Kidney (tissue), 14 donors: Measurements from ENCODE around the gene PIP5K1B. TPM values are rescaled to one million over a fixed set of nuclear protein-coding genes. Genes with fewer than 3 reads are reported as not detected.

ENCODE experiments used
- DNase-seq, 5 donors: peaks; one replicate each; pipeline ENCODE4 v3.0.0-alpha.2; 2013 to 2020
- FAIRE-seq: peaks from 2 replicates; lab custom pipeline; 2012; peaks lifted over from hg19 to GRCh38; lab: Jason Lieb, UNC
- H3K27ac ChIP-seq, 2 donors: one replicate each; pipeline ENCODE4 v1.7.0; 2013; ENCODE audit warnings: low read depth in 2 of 2, low read length in 2 of 2, inconsistent platforms in 1 of 2
- H3K27me3 ChIP-seq: one replicate; pipeline ENCODE4 v1.7.1; 2013; ENCODE audit warnings: low read length, inconsistent platforms; ENCODE audit not compliant: control insufficient read depth, insufficient read depth
- H3K36me3 ChIP-seq, 3 donors: one replicate each; pipeline versions ENCODE4 v1.7.0 to v1.7.1; 2013; ENCODE audit warnings: low read length in 3 of 3, control low read depth in 1 of 3, inconsistent platforms in 1 of 3; ENCODE audit not compliant: insufficient read depth in 3 of 3, control insufficient read depth in 2 of 3
- H3K4me1 ChIP-seq, 3 donors: one replicate each; pipeline versions ENCODE4 v1.7.0 to v1.7.1; 2013; ENCODE audit warnings: low read length in 3 of 3, inconsistent platforms in 1 of 3, low read depth in 1 of 3; ENCODE audit not compliant: control insufficient read depth in 2 of 3, insufficient read depth in 2 of 3
- H3K4me3 ChIP-seq, 3 donors: one replicate each; pipeline versions ENCODE4 v1.7.0 to v1.8.1; 2013; ENCODE audit warnings: low read length in 3 of 3, control low read depth in 1 of 3, inconsistent platforms in 1 of 3
- H3K9ac ChIP-seq, 3 donors: one replicate each; pipeline versions ENCODE4 v1.7.0 to v1.7.1; 2013; ENCODE audit warnings: low read length in 3 of 3, control low read depth in 1 of 3, inconsistent platforms in 1 of 3
- H3K9me3 ChIP-seq, 3 donors: one replicate each; pipeline versions ENCODE4 v1.7.0 to v1.7.1; 2013; ENCODE audit warnings: low read length in 3 of 3, control low read depth in 1 of 3, inconsistent platforms in 1 of 3; ENCODE audit not compliant: control insufficient read depth in 2 of 3, insufficient read depth in 1 of 3
- intact Hi-C: fragments of 100-400 bp; cut with DNase I; formaldehyde crosslinking; loops from one replicate; pipeline ENCODE4 v1.11.1; 2022
- polyA plus RNA-seq: library from polyadenylated mRNA; stranded (reverse); fragments of 350-450 nt; fragmentation: Illumina TruSeq; extraction: RNeasy Lipid Tissue Mini Kit (QIAGEN cat#74804); gene quantifications from one replicate; pipeline ENCODE4 v1.2.3, GENCODE V29; 2014; ENCODE audit warnings: low read depth, low replicate concordance; ENCODE audit not compliant: insufficient read depth
- total RNA-seq: library from RNA; stranded (reverse); fragmentation: NEBNext Ultra II Directional; extraction: Animal tissue kit (Norgen Biotek cat#: 25700); gene quantifications from one replicate; pipeline ENCODE4 v1.2.1, GENCODE V29; 2021
- TF ChIP-seq, protein P1 (sequence below): IDR thresholded peaks from 3 replicates; pipeline ENCODE4 v1.5.1; 2012; ENCODE audit warnings: mild to moderate bottlenecking, moderate library complexity, borderline replicate concordance; ENCODE audit not compliant: insufficient read depth; ENCODE audit errors: extremely low read depth
- donor health status: control.
- donor health status: control.
- donor health status: control.
- donor health status: control.
- donor health status: control.
- donor health status: DM: yes; HTN: yes; CAD: no.
- donor health status: Normal renal cell carcinoma (clear cell type).

The PIP5K1B gene
- total and polyA plus RNA-seq, 2 donors from 2014 or later: 9.4 to 10.1 TPM

DNA sequence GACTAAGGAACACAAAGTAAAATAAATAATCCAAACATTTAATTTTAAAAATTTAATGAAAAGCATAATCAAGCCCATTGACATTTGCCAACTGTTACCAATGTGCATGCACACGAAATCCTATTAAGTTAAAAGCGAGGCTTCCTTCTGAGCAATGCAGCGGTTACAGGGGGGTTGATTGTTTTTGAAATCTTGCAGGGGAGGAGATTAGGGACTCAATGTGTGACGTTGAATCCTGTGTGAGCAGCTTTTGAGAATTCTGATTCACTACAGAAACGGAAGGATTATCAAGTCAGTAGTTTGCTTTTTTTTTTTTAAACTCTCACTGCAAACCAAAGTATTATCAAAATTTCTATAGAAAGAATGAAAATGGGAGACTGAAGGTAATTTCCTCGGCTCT, 199.4 kb downstream of the PIP5K1B start:
- TF ChIP-seq, protein P1, sequence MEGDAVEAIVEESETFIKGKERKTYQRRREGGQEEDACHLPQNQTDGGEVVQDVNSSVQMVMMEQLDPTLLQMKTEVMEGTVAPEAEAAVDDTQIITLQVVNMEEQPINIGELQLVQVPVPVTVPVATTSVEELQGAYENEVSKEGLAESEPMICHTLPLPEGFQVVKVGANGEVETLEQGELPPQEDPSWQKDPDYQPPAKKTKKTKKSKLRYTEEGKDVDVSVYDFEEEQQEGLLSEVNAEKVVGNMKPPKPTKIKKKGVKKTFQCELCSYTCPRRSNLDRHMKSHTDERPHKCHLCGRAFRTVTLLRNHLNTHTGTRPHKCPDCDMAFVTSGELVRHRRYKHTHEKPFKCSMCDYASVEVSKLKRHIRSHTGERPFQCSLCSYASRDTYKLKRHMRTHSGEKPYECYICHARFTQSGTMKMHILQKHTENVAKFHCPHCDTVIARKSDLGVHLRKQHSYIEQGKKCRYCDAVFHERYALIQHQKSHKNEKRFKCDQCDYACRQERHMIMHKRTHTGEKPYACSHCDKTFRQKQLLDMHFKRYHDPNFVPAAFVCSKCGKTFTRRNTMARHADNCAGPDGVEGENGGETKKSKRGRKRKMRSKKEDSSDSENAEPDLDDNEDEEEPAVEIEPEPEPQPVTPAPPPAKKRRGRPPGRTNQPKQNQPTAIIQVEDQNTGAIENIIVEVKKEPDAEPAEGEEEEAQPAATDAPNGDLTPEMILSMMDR: no peak
- FAIRE-seq (no peak), DNase-seq (no peak)
- Histone ChIP-seq H3K27ac (no peak overlapping the region), H3K9me3 (no peaks in the 10 kb centered on the region), H3K4me3 (no peak overlapping the region), H3K27me3 (no peaks in the 10 kb centered on the region), H3K36me3 (no peaks in the 10 kb centered on the region), H3K4me1 (no peaks in the 10 kb centered on the region), H3K9ac (no peak overlapping the region)
- intact Hi-C loops: no loop called here

DNA sequence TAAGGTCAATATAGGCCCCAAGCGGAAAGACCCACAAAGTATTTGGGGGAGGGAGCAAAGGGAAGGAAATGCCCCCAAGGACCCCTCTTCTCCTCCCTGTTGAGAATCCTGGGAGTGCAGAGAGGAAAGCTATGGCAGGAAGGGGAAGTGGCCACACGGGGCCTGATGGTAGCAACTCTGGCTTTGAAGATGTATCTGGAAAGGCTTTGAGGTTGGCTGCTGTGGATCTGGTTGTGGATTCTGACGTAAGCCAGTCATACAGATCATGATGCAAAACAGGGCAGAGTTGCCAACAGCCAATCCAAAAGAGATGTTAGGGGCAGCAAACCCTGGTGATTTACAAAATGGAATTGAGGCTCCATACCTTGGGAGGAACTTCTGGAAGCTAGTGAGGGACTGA, 200.1 kb downstream of the PIP5K1B start:
- DNase-seq: no peak
- TF ChIP-seq, protein P1: no peak
- H3K9me3 ChIP-seq: no peaks in the 10 kb centered on the region

DNA sequence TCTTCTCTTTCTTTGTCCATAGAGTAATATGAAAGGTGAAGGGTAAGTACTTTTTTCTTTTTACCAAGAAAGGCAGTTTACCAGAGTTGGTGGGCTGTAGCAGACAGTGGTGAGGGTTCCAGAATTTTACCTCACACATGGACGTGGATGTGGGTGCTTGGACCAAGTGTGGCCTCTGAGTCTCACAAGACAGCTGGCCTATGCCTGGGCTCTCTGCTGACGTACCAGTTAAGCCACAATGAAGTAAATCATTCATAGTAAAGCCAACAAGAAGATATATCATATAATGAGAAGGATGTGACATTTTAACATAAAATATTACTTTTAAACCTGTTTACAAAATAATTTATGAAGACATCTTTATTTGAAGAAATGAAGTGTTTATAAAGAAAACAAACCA, 202.9 kb downstream of the PIP5K1B start:
- peaks cover 0 to 2% (median 0%) of the 10 kb centered on the region in 3 donors for H3K4me1 ChIP-seq
- DNase-seq (no peak), FAIRE-seq (no peak)
- intact Hi-C loops: no loop called here
- H3K9me3 ChIP-seq: no peaks in the 10 kb centered on the region
- TF ChIP-seq, protein P1: no peak
- no peak overlapping the region for H3K27ac ChIP-seq
- H3K27me3 ChIP-seq: no peaks in the 10 kb centered on the region
- H3K4me3 ChIP-seq: no peak overlapping the region
- no peaks in the 10 kb centered on the region for H3K36me3 ChIP-seq
- H3K9ac ChIP-seq: no peak overlapping the region

More for the DNA sequence above, 200.1 kb downstream of the PIP5K1B start:
- Histone ChIP-seq H3K4me1 (no peaks in the 10 kb centered on the region), H3K4me3 (no peak overlapping the region), H3K27ac (no peak overlapping the region), H3K36me3 (no peaks in the 10 kb centered on the region), H3K9ac (no peak overlapping the region), H3K27me3 (no peaks in the 10 kb centered on the region)
- intact Hi-C loops: no loop called here
- FAIRE-seq: no peak

DNA sequence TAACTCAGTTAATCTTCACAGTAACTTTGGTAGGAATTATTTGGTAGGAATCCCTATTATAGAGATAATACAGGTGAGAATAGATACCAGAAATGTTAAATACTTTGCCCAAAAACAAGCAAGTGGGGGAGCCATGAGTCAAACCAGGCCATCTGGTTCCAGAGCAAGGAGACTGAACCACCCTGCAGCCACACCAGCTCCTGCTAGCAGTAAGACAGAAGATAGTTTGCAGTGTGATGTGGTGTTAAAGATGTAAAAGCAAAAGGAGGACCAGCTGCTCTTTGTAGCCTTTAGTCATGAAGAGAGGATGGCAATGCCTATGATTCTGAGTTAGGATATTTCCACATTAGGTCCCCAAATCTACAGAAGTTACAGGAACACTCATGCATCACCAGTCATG, 207.5 kb downstream of the PIP5K1B start:
- FAIRE-seq (no peak), DNase-seq (no peak)
- H3K4me1 ChIP-seq: peaks cover 0 to 5% (median 0%) of the 10 kb centered on the region in 3 donors
- H3K4me3 ChIP-seq: no peak overlapping the region
- no peaks in the 10 kb centered on the region for H3K9me3 ChIP-seq
- no peaks in the 10 kb centered on the region for H3K36me3 ChIP-seq
- peak overlapping the region; percentile 13 to 52 for H3K27ac ChIP-seq
- TF ChIP-seq, protein P1: no peak
- intact Hi-C loops: no loop called here
- no peak overlapping the region for H3K9ac ChIP-seq
- no peaks in the 10 kb centered on the region for H3K27me3 ChIP-seq
